ENCODE results near the gene TRAPPC2.

- TF ChIP-seq GATA2 (IDR thresholded peaks at IDR 0.05; ENCODE audit: low read depth, low read length) = no peak
- TF ChIP-seq GATA3 (IDR thresholded peaks at IDR 0.05; ENCODE audit: low read depth, low read length) = no peak
Observed at GRCh38 chrX:13667919-13668318, 66.5 kb downstream of the TRAPPC2 start.
